Stimulated activated CD8-positive, alpha-beta memory T cell treated with anti-CD3 and anti-CD28 coated beads, Interleukin-15, amount 100 ng/mL, for 1 hour (primary cell): ENCODE data around the gene ARHGAP15.

ENCODE experiments used
- DNase-seq: peaks from one replicate; pipeline ENCODE4 v3.0.0-alpha.2; 2020; ENCODE audit warnings: low read depth

ARHGAP15 gene

GRCh38 chr2:143144813-143145455 is 15.7 kb downstream of the ARHGAP15 start:
- no peak for DNase-seq

- DNase-seq = no peak
These were observed 17.1 kb downstream of the ARHGAP15 start for GRCh38 chr2:143146366-143146765.

GRCh38 chr2:143146815-143147530 is 17.8 kb downstream of the ARHGAP15 start:
- no peak for DNase-seq

- DNase-seq = no peak
These were observed 18.8 kb downstream of the ARHGAP15 start for GRCh38 chr2:143148011-143148410.

GRCh38 chr2:143148757-143149156 is 19.5 kb downstream of the ARHGAP15 start:
- no peak for DNase-seq

GRCh38 chr2:143150287-143150686 is 21.1 kb downstream of the ARHGAP15 start:
- no peak for DNase-seq

GRCh38 chr2:143151111-143151752 is 22.0 kb downstream of the ARHGAP15 start:
- no peak for DNase-seq

GRCh38 chr2:143152219-143152618 is 23.0 kb downstream of the ARHGAP15 start:
- no peak for DNase-seq

- no peak for DNase-seq
These were observed 23.4 kb downstream of the ARHGAP15 start for GRCh38 chr2:143152637-143153036.

- DNase-seq = no peak
These were observed 26.4 kb downstream of the ARHGAP15 start for GRCh38 chr2:143155661-143156060.

- no peak for DNase-seq
These were observed 27.8 kb downstream of the ARHGAP15 start for GRCh38 chr2:143157001-143157400.

- no peak for DNase-seq
These were observed 28.2 kb downstream of the ARHGAP15 start for GRCh38 chr2:143157418-143157817.

- DNase-seq = no peak
These were observed 28.9 kb downstream of the ARHGAP15 start for GRCh38 chr2:143158098-143158497.

GRCh38 chr2:143158551-143159485 is 29.6 kb downstream of the ARHGAP15 start:
- no peak for DNase-seq

GRCh38 chr2:143159486-143159840 is 30.2 kb downstream of the ARHGAP15 start:
- no peak for DNase-seq

- DNase-seq = no peak
These were observed 31.8 kb downstream of the ARHGAP15 start for GRCh38 chr2:143160732-143161707.

GRCh38 chr2:143162123-143162837 is 33.1 kb downstream of the ARHGAP15 start:
- DNase-seq = peak; percentile 31

- DNase-seq = no peak
These were observed 33.8 kb downstream of the ARHGAP15 start for GRCh38 chr2:143162997-143163396.

GRCh38 chr2:143163499-143163898 is 34.3 kb downstream of the ARHGAP15 start:
- DNase-seq = no peak

- DNase-seq = no peak
These were observed 36.1 kb downstream of the ARHGAP15 start for GRCh38 chr2:143165291-143165690.
